SK-N-SH (cell line): ENCODE measurements around the gene ERN1. TPM values are rescaled to one million over a fixed set of nuclear protein-coding genes. Genes with fewer than 3 reads are reported as not detected.

Experiments
- CTCF ChIA-PET: fragments of 300-600, 350-600 bp; formaldehyde crosslinking; extraction: SDS; loops from one replicate; lab custom pipeline; 2021; lab: Yijun Ruan, JAX
- POLR2A ChIA-PET: fragments of 350-600 bp; sonication (Branson Sonifier 250); formaldehyde crosslinking; extraction: SDS; loops from one replicate; lab custom pipeline; 2020; ENCODE audit warnings: antibody characterized with exemption, inconsistent platforms; lab: Yijun Ruan, JAX
- DNase-seq: peaks from one replicate; pipeline ENCODE4 v3.0.0; 2012
- H2AFZ ChIP-seq: fragments of 200-600 bp; sonication (generic); 2 replicates; pipeline ENCODE4 v1.8.1; 2016; ENCODE audit warnings: antibody characterized with exemption, mild to moderate bottlenecking, low read depth
- H3F3A ChIP-seq: fragments of 200-600 bp; sonication (generic); replicated peaks from 2 replicates; pipeline ENCODE3; 2016; ENCODE audit warnings: antibody characterized with exemption, mild to moderate bottlenecking; ENCODE audit not compliant: insufficient read depth
- H3K27ac ChIP-seq, 2 experiments: fragments of 200-500 bp in 1 of 2; fragments of 200-600 bp in 1 of 2; sonication (Bioruptor generic) in 1 of 2; sonication (generic), shearing (Covaris generic) in 1 of 2; 2 replicates each; pipeline versions ENCODE4 v1.5.1 to v1.6.1; 2014 to 2016; ENCODE audit warnings: low read depth in 2 of 2, inconsistent platforms in 1 of 2, low read length in 1 of 2, mild to moderate bottlenecking in 1 of 2, mixed read lengths in 1 of 2
- H3K27me3 ChIP-seq: fragments of 200-600 bp; sonication (generic), shearing (Covaris generic); 2 replicates; pipeline ENCODE4 v1.6.1; 2016; ENCODE audit warnings: mixed run types; ENCODE audit not compliant: insufficient read depth
- H3K36me3 ChIP-seq, 2 experiments: fragments of 200-500 bp in 1 of 2; fragments of 200-600 bp in 1 of 2; sonication (Bioruptor generic) in 1 of 2; sonication (generic) in 1 of 2; replicated peaks in 1 of 2; 2 replicates each; pipeline versions ENCODE3 to v1.5.1; 2014 to 2016; ENCODE audit warnings: low read length in 1 of 2, mild to moderate bottlenecking in 1 of 2; ENCODE audit not compliant: insufficient read depth in 2 of 2, control insufficient read depth in 1 of 2
- H3K4me1 ChIP-seq, 2 experiments: fragments of 200-500 bp in 1 of 2; fragments of 200-600 bp in 1 of 2; sonication (Bioruptor generic) in 1 of 2; sonication (generic), shearing (Covaris generic) in 1 of 2; 2 replicates each; pipeline versions ENCODE4 v1.5.1 to v1.6.1; 2014 to 2016; ENCODE audit warnings: low read depth in 1 of 2, low read length in 1 of 2, mixed run types in 1 of 2; ENCODE audit not compliant: insufficient read depth in 2 of 2, control insufficient read depth in 1 of 2
- H3K4me2 ChIP-seq: fragments of 200-600 bp; sonication (generic), shearing (Covaris generic); 2 replicates; pipeline ENCODE4 v1.6.1; 2017; ENCODE audit warnings: mixed run types
- H3K4me3 ChIP-seq, 2 experiments: fragments of 200-500 bp in 1 of 2; fragments of 200-600 bp in 1 of 2; sonication (Bioruptor generic) in 1 of 2; sonication (generic), shearing (Covaris generic) in 1 of 2; 2 replicates each; pipeline versions ENCODE4 v1.5.1 to v1.8.1; 2014 to 2016; ENCODE audit warnings: low read depth in 2 of 2, inconsistent platforms in 1 of 2, low read length in 1 of 2, mild to moderate bottlenecking in 1 of 2, mixed read lengths in 1 of 2, moderate library complexity in 1 of 2
- H3K79me2 ChIP-seq: fragments of 200-600 bp; sonication (generic); 2 replicates; pipeline ENCODE4 v1.8.1; 2017; ENCODE audit warnings: mild to moderate bottlenecking; ENCODE audit not compliant: insufficient read depth
- H3K9ac ChIP-seq: fragments of 200-600 bp; sonication (generic); 2 replicates; pipeline ENCODE4 v1.6.1; 2017; ENCODE audit warnings: mixed run types
- H3K9me2 ChIP-seq: fragments of 200-600 bp; sonication (generic); 2 replicates; pipeline ENCODE4 v1.6.1; 2017; ENCODE audit warnings: mixed run types
- H3K9me3 ChIP-seq: fragments of 200-600 bp; sonication (generic); 2 replicates; pipeline ENCODE4 v1.6.1; 2017; ENCODE audit warnings: mixed run types, mild to moderate bottlenecking, moderate library complexity
- H4K20me1 ChIP-seq: fragments of 200-600 bp; sonication (generic); 2 replicates; pipeline ENCODE4 v1.6.1; 2017; ENCODE audit warnings: mild to moderate bottlenecking, mixed run types; ENCODE audit not compliant: insufficient read depth
- ELF1 ChIP-seq: IDR thresholded peaks from 2 replicates; pipeline ENCODE4 v1.4.0; 2012
- EZH2phosphoT487 ChIP-seq: fragments of 200-600 bp; sonication (generic); IDR thresholded peaks from 2 replicates; pipeline ENCODE4 v1.6.1; 2017; ENCODE audit warnings: low read depth, mixed run types, mild to moderate bottlenecking, antibody characterized with exemption, moderate library complexity, borderline replicate concordance
- FOSL2 ChIP-seq: IDR thresholded peaks from 2 replicates; pipeline ENCODE4 v1.4.0; 2012; ENCODE audit warnings: low read depth, mild to moderate bottlenecking, moderate library complexity, borderline replicate concordance
- FOXM1 ChIP-seq: IDR thresholded peaks from 2 replicates; pipeline ENCODE4 v1.4.0; 2012; ENCODE audit warnings: low read depth, mild to moderate bottlenecking
- GATA2 ChIP-seq: sonication (generic); formaldehyde crosslinking; IDR thresholded peaks from 2 replicates; pipeline ENCODE4 v1.5.0; 2020; ENCODE audit warnings: mild to moderate bottlenecking, missing genetic modification reagents
- IRF3 ChIP-seq: fragments of 150-350 bp; IDR thresholded peaks from 2 replicates; pipeline ENCODE4 v1.6.1; 2016; ENCODE audit warnings: mild to moderate bottlenecking, low read depth, low read length
- JUND ChIP-seq: IDR thresholded peaks from 2 replicates; pipeline ENCODE4 v1.4.0; 2012
- MAX ChIP-seq: IDR thresholded peaks from 2 replicates; pipeline ENCODE4 v1.4.0; 2012; ENCODE audit warnings: low read depth
- NFIC ChIP-seq: IDR thresholded peaks from 2 replicates; pipeline ENCODE4 v1.4.0; 2012; ENCODE audit warnings: borderline replicate concordance
- NRF1 ChIP-seq: IDR thresholded peaks from 2 replicates; pipeline ENCODE4 v1.6.1; 2012; ENCODE audit warnings: low read depth, mild to moderate bottlenecking, low read length
- PBX3 ChIP-seq: IDR thresholded peaks from 2 replicates; pipeline ENCODE4; 2012
- POLR2AphosphoS5 ChIP-seq: IDR thresholded peaks from 2 replicates; pipeline ENCODE4 v1.6.1; 2012; ENCODE audit warnings: low read depth, low read length
- RXRA ChIP-seq: IDR thresholded peaks from 2 replicates; pipeline ENCODE4 v1.4.0; 2012; ENCODE audit warnings: low read depth, mild to moderate bottlenecking, borderline replicate concordance
- TAF1 ChIP-seq: IDR thresholded peaks from 2 replicates; pipeline ENCODE4 v1.6.1; 2012; ENCODE audit warnings: low read depth, mild to moderate bottlenecking, low read length, moderate library complexity, borderline replicate concordance
- TCF12 ChIP-seq: IDR thresholded peaks from 2 replicates; pipeline ENCODE4 v1.4.0; 2012
- USF2 ChIP-seq: fragments of 150-350 bp; IDR thresholded peaks from 2 replicates; pipeline ENCODE4 v1.6.1; 2017; ENCODE audit warnings: antibody characterized with exemption, low read length, low read depth, borderline replicate concordance
- YY1 ChIP-seq: IDR thresholded peaks from 2 replicates; pipeline ENCODE4 v1.4.0; 2012; ENCODE audit warnings: low read depth, mild to moderate bottlenecking
- WGBS: methylation state at CpG from one replicate; pipeline ENCODE4 v1.1.6; 2017; ENCODE audit warnings: low lambda C conversion rate; 5-methylcytosine and 5-hydroxymethylcytosine counted together
- polyA plus RNA-seq, 3 experiments: library from polyadenylated mRNA; depleted of rRNA; stranded (reverse); fragments of >200 nt; gene quantifications; 2 replicates each; pipeline ENCODE4 v1.2.3, GENCODE V29; 2012

Gene ERN1
- polyA plus RNA-seq, 1 of the 3 experiments (the other 2 are of a cell fraction): 7.3 TPM

- WGBS: 93% methylated on average over 11 of the region's 11 CpGs
- no peak overlapping the region for H3K4me3 ChIP-seq
- no peak overlapping the region for H2AFZ ChIP-seq
- no peaks in the 10 kb centered on the region for H3K79me2 ChIP-seq
- peaks cover 6 to 10% of the 10 kb centered on the region in 2 experiments for H3K36me3 ChIP-seq
- H3F3A ChIP-seq: no peaks in the 10 kb centered on the region
- no peaks in the 10 kb centered on the region for H3K27me3 ChIP-seq
- H3K27ac ChIP-seq: no peak overlapping the region
- H3K9me2 ChIP-seq: no peaks in the 10 kb centered on the region
- ChIA-PET POLR2A (no interaction called here), CTCF (interaction anchor here (1.1 to 7.1 kb wide), 4 partner anchors 44 to 54 kb away, joined by 3 to 74 read pairs (median 5); partner anchors contain the start of gene ERN1)
- no peak overlapping the region for H3K4me2 ChIP-seq
- peaks cover 5 to 13% of the 10 kb centered on the region in 2 experiments for H3K4me1 ChIP-seq
- no peak for TF ChIP-seq TAF1
- no peak for TF ChIP-seq USF2
- TF ChIP-seq POLR2AphosphoS5: no peak
- TF ChIP-seq NRF1: no peak
- TF ChIP-seq FOXM1: no peak
- H3K9ac ChIP-seq: no peak overlapping the region
- no peaks in the 10 kb centered on the region for H4K20me1 ChIP-seq
- no peaks in the 10 kb centered on the region for H3K9me3 ChIP-seq
- DNase-seq: no peak
Measured at GRCh38 chr17:64077379-64077778, 52.6 kb downstream of the ERN1 start.

GRCh38 chr17:64075913-64076312, 54.0 kb downstream of the ERN1 start:
- no peak overlapping the region for H2AFZ ChIP-seq
- H3K27ac ChIP-seq: no peak overlapping the region
- ChIA-PET POLR2A (no interaction called here), CTCF (interaction anchor here (0.9 to 2.0 kb wide), 8 partner anchors 8 to 157 kb away, joined by 3 to 9 read pairs (median 4); no protein-coding TSS in a partner anchor)
- TF ChIP-seq FOSL2: no peak
- no peak for TF ChIP-seq FOXM1
- TF ChIP-seq JUND: no peak
- TF ChIP-seq TCF12: no peak
- TF ChIP-seq IRF3: no peak
- no peak for TF ChIP-seq NFIC
- no peak for TF ChIP-seq RXRA
- TF ChIP-seq ELF1: no peak
- no peak for TF ChIP-seq PBX3
- no peak for TF ChIP-seq YY1
- TF ChIP-seq GATA2 (CRISPR knock-in tag): no peak
- TF ChIP-seq EZH2phosphoT487: no peak
- TF ChIP-seq MAX: no peak
- H3K36me3 ChIP-seq: peaks cover 9 to 19% of the 10 kb centered on the region in 2 experiments
- no peak overlapping the region for H3K4me3 ChIP-seq
- no peaks in the 10 kb centered on the region for H3K9me3 ChIP-seq
- H3K79me2 ChIP-seq: no peaks in the 10 kb centered on the region
- H3F3A ChIP-seq: no peaks in the 10 kb centered on the region
- no peak overlapping the region for H3K4me2 ChIP-seq
- no peaks in the 10 kb centered on the region for H3K27me3 ChIP-seq
- peaks cover 0 to 1% of the 10 kb centered on the region in 2 experiments; a peak in 1 of 4 replicates for H3K4me1 ChIP-seq
- H4K20me1 ChIP-seq: no peaks in the 10 kb centered on the region
- H3K9ac ChIP-seq: no peak overlapping the region
- H3K9me2 ChIP-seq: no peaks in the 10 kb centered on the region
- WGBS: 90% methylated on average over 3 of the region's 3 CpGs
- no peak for DNase-seq
